ENCODE measurements around the gene RNU2-63P. TPM values are rescaled to one million over a fixed set of nuclear protein-coding genes. Genes with fewer than 3 reads are reported as not detected.

RNU2-63P gene
- total and polyA plus RNA-seq, 11 donors, result not detected

DNA sequence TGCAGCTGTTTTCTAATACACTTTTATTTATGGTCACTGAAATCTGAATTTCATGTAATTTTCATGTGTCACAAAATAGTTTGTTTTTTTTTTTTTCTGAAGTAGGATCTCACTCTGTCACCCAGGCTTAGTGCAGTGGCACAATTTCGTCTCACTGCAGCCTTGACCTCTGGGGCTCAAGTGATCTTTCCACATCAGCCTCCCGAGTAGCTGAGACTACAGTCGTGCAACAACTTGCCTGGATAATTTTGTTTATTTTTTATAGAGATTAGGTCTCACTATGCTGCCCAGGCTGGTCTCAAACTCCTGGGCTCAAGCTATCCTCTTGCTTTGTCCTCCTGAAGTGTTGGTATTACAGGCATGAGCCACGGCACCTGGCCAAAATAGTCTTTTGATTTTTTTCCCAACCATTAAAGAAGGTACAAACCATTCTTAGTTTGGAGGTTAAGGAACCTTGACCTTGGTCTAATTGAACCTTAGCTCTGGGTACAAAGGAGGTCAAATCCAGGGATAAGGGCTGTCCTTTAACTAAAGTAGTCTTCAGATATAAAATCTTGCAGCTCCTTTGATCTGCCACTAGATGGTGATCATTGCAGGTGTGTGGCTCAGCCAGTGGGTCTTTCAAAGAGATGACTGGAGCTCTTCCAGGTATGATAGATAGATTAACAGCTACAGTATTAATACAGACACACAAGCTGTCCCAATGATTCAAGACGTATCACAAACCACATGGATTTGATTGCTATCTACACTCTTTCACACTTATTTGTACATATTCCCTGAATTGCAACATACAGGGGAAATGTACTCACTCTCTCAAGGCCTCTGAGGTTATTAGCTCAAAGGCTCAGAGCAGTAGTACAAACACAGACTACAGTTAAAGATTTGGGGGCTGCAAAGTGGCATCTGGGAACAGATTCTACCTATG, 43.9 kb upstream of the RNU2-63P start:
- no peaks in the 10 kb centered on the region for H3K36me3 ChIP-seq
- TF ChIP-seq, protein P1, sequence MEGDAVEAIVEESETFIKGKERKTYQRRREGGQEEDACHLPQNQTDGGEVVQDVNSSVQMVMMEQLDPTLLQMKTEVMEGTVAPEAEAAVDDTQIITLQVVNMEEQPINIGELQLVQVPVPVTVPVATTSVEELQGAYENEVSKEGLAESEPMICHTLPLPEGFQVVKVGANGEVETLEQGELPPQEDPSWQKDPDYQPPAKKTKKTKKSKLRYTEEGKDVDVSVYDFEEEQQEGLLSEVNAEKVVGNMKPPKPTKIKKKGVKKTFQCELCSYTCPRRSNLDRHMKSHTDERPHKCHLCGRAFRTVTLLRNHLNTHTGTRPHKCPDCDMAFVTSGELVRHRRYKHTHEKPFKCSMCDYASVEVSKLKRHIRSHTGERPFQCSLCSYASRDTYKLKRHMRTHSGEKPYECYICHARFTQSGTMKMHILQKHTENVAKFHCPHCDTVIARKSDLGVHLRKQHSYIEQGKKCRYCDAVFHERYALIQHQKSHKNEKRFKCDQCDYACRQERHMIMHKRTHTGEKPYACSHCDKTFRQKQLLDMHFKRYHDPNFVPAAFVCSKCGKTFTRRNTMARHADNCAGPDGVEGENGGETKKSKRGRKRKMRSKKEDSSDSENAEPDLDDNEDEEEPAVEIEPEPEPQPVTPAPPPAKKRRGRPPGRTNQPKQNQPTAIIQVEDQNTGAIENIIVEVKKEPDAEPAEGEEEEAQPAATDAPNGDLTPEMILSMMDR (IDR thresholded peaks at IDR 0.05), result peak; percentile 62 to 86 (median 74)
- TF ChIP-seq POLR2A (IDR thresholded peaks at IDR 0.05), result no peak
- DNase-seq (no peak), ATAC-seq (peak in 1 of 4 donors; percentile 34)
- no peak overlapping the region for H3K27ac ChIP-seq
- H3K27me3 ChIP-seq, result no peaks in the 10 kb centered on the region
- 48 to 53% (median 50%) methylated on average over 5 of the region's 5 CpGs for WGBS, 4 donors
- intact Hi-C loops (cut with DNase I), result loop anchor here (1.0 to 5.0 kb wide), 5 partner anchors 99 to 102 kb away; no protein-coding TSS in a partner anchor
- H3K9me3 ChIP-seq, result no peaks in the 10 kb centered on the region
- peaks cover 0 to 6% (median 4%) of the 10 kb centered on the region in 12 donors for H3K4me1 ChIP-seq
- no peak overlapping the region for H3K4me3 ChIP-seq

DNA sequence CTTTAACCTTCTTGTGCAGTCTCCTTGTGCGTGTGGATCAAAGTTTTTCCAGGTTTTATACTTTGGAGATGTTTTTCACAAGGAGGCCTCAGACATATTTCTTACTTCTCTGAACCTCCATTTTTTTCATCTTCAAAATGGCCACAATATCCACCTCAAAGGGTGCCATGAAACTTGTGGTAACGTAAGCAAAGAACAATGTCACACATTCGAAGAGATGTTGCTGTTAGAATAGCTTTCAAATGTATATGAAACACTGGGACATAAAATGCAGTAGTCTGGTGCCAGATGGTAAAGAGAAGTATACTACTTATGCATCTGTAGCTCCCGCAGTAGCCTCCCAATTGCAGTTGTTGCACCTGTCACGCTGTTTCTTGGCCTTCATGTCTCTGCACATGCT, 41.8 kb upstream of the RNU2-63P start:
- DNase-seq (no peak), ATAC-seq (no peak)
- WGBS, 4 donors, result 88 to 92% (median 91%) methylated on average over 5 of the region's 5 CpGs
- no peaks in the 10 kb centered on the region for H3K27me3 ChIP-seq
- TF ChIP-seq, protein P1 (IDR thresholded peaks at IDR 0.05), result no peak
- TF ChIP-seq POLR2A (IDR thresholded peaks at IDR 0.05), result no peak
- H3K4me3 ChIP-seq, result no peak overlapping the region
- H3K9me3 ChIP-seq, result no peaks in the 10 kb centered on the region
- H3K27ac ChIP-seq, result no peak overlapping the region
- H3K4me1 ChIP-seq, result peaks cover 6 to 23% (median 19%) of the 10 kb centered on the region in 12 donors
- intact Hi-C loops (cut with DNase I), result no loop called here
- no peaks in the 10 kb centered on the region for H3K36me3 ChIP-seq

DNA sequence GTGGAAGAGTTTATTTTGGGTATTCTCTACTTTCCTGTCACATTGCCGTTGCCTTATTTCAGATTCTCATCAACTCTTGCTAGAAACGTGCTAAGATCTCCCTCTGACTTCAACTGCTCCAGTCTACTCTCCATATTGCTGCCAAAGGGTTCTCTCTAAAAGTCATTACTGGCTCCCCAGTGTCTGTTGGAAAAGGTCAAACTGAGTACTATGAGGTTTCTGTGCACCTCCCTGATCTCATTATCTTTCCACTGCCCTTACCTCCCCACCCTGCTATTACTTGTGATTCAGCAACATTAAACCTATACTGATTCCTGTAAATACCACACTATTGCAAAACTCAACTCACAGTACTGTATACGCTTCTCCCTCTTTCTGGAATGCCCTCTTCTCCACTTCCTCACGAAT, 41.1 kb upstream of the RNU2-63P start:
- Histone ChIP-seq H3K36me3 (no peaks in the 10 kb centered on the region), H3K4me1 (peaks cover 6 to 30% (median 25%) of the 10 kb centered on the region in 12 donors), H3K27me3 (no peaks in the 10 kb centered on the region), H3K27ac (no peak overlapping the region), H3K4me3 (no peak overlapping the region), H3K9me3 (no peaks in the 10 kb centered on the region)
- intact Hi-C loops (cut with DNase I), result no loop called here
- no peak for DNase-seq
- no peak for ATAC-seq
- 59 to 79% (median 64%) methylated on average over 4 of the region's 4 CpGs for WGBS, 4 donors
- TF ChIP-seq POLR2A (IDR thresholded peaks at IDR 0.05), result no peak
- TF ChIP-seq, protein P1 (IDR thresholded peaks at IDR 0.05), result no peak

DNA sequence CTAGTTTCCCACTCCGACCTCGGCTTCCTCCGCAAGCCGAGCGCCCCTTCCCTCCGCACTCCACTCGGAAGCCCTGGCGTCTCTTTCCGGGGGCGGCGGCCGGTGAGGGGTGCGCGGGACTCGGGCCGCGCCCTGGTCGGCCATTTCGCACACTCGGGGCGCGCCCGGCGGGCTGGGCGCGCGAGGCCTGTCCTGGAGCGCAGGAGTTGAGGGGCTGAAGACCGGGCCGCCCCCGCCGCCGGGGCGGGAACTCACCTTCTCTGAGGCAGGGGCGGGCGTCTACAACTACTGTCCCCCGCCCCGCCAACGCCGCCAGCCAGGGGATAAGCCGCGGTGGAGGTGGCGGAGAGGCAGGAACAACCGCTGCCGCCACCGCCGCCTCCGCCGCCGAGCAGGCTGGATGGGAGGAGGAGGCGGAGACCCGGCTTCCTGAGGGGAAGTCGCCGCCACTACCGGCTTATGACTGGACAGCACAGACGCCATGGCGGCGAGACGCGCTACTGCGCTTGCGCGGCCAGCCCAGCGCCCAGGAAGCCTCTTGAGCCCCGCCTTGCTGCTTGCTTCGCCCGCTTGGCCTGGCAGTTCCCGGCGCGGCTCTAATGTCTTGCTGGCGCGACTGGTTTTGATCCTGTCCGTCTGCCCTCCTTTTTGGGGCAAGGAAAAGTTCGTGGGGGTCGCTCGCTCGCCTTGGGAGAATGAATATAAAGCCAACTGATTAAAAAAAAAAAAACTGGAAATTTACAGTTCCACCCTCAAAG, 39.2 kb upstream of the RNU2-63P start, which contains the start of gene KRCC1:
KRCC1 (minus strand) TSS at position 413 of the 758 bp plus-strand sequence. CDS start 27,220 bp downstream, outside the sequence.
- Histone ChIP-seq H3K4me3 (peak within 1 kb of the TSS; percentile 57 to 99 (median 86)), H3K9me3 (no peaks in the 10 kb centered on the region), H3K27me3 (no peaks in the 10 kb centered on the region), H3K27ac (peak within 1 kb of the TSS; percentile 92 to 99 (median 98)), H3K4me1 (peaks cover 6 to 43% (median 35%) of the 10 kb centered on the region in 12 donors), H3K36me3 (no peaks in the 10 kb centered on the region)
- DNase-seq (peak; percentile 95 to 98 (median 98)), ATAC-seq (peak; percentile 98 to 99 (median 98))
- TF ChIP-seq, protein P1 (IDR thresholded peaks at IDR 0.05), result peak in 4 of 12 donors; percentile 9 to 25 (median 14)
- peak in 1 of 2 donors; percentile 95 for TF ChIP-seq POLR2A (IDR thresholded peaks at IDR 0.05)
- 0 to 1% (median 1%) methylated on average over 41 to 77 of the region's 77 CpGs for WGBS, 4 donors
- intact Hi-C loops (cut with DNase I), result no loop called here
